Dedifferentiated amniotic fluid mesenchymal stem cell (primary cell): ENCODE results near the gene HDHD3.
"Not testable (repeated sequence)": the region's sequence is repeated elsewhere in the genome, so short reads cannot be mapped to it uniquely, and the experiment has no call there.

Experiments used
- DNase-seq: peaks from one replicate; pipeline ENCODE4 v3.0.0-alpha.2; 2016; ENCODE audit errors: extremely low spot score

The HDHD3 gene

GRCh38 chr9:113376634-113377567 is at the start of gene HDHD3:
HDHD3 (minus strand) TSS chr9:113376986; CDS start chr9:113374354, 2,632 bp downstream.
- peak; percentile 37 for DNase-seq

GRCh38 chr9:113425072-113425471 is 48.3 kb upstream of the HDHD3 start:
- no peak for DNase-seq

- DNase-seq, result no peak
Observed at GRCh38 chr9:113421726-113422125, 44.9 kb upstream of the HDHD3 start.

- DNase-seq, result no peak
Observed at GRCh38 chr9:113417370-113417769, 40.6 kb upstream of the HDHD3 start.

DNA sequence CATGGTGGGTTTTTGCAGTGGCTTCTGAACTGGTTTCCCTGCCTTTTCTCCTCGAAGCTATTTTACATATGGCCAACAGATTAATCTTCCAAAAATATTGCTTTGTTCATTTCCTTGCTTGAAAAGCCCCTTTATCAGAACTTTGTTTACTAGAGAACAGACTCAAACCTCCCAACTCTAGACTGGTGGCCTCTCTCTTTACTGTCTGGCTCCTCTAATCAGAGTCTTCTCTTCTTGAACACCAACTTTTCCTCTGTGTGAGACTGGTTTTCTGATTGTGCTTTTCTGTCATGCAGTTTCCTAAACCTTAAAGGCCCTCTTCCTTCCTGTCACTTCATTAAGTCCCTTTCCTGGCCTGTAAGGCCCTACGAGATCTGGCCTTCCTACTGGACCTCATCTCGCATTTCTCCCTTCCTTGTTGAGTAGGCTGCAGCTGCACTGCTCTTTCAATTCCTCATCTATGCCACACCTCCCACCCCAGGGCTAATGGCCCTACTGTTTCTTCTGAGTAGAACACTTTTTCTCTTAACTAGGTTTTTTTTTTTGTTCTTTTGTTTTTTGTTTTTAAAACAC is 39.4 kb upstream of the HDHD3 start:
- no peak for DNase-seq

DNA sequence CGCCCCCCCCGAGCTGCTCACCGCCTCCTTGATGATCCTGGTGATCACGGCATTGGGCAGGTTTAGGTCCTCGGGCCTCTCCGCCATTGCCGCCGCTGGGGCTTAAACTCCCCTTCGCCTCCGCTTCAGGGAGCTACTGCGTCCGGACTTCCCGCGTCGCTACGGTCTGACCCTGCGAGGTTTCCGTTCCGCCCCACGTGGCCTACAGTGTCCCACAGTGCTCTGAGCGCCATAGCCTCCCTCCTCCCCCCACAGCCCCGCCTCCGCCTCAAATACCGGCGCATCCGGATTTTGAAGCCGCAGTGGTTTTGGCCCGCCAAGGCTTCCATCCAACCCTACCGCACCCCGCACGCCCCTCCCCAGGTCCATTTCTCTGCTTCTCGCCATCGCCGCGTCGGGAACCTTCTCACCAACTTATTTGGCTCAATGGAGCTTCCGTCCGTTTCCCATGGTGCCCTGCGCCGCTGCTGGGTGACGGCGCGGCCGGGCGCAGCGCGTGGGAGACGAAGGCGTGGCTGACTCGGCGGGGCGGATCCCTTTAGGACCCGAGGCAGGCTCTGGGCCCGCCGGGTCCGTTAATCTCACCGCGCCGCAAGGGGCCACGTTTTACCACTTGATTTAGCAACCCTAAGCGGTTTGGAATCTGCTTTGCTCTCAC is 33.5 kb upstream of the HDHD3 start, which contains the start of the genes C9orf43 and POLE3:
C9orf43 (plus strand) TSS at position 541 of the 658 bp plus-strand sequence. CDS start 2,747 bp downstream, outside the sequence.
POLE3 (minus strand) TSS at position 469 of the 658 bp plus-strand sequence; CDS start at position 87, 382 bp downstream.
- DNase-seq, result peak; percentile 96

DNA sequence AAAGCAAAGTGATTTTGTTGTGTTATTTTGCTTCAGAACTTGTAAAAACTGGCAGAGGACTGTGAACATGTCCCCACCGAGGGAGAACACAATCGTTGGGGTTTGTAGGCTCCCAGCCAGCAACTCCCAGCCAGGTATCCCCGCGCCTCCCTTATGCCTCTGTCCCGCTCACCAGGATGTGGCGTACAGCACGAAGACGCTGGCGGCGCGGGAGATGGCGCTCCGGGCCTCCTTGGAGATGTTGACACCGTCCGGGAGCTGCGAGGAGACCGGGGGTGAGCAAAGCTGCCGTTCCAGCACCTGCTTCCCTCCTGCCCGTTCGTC is 33.1 kb upstream of the HDHD3 start:
- DNase-seq, result no peak

DNA sequence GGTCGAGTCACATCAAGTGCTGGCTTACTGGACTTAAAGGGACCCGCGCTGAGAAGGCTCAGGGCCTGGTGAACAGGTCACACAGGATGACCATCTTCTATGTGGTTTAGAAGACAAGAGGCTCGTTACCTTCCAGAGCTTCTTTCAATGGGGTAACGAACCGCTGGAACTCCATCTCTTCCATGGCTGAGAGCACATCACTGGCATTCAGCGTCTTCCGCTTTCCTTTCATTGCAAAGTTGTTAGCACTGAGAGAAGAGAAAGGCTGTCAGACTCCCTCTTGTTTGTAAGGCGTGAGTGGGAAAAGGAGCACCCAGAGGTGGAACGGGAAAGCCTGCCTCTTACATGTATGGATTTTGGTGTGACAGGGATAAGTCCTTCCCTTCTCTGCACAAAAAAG is 32.7 kb upstream of the HDHD3 start:
- DNase-seq, result no peak

DNA sequence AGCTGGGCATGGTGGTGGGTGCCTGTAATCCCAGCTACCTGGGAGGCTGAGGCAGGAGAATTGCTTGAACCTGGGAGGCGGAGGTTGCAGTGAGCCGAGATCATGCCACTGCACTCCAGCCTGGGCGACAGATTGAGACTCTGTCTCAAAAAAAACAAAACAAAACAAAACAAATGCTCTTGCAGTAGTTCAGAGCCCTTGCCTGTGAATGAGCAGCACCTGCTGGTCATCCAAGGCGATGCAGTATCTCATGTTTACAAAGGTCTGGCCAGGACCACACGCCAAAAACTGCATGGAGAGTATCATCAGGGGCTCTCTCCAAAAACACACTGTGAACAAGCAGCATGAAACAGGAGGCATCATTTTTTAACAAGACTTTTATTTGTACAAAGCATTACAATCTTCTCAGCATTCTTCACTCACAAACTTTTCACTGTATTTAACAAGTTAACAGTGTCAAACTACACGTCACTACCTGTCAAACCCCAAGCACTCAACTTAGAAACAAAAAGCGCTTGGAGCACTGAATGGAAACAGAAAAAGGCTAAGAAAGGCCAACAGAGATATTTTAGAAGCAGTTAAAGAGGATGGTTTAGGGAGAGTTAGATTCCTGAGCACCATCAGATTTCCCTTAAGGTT is 30.2 kb upstream of the HDHD3 start:
- DNase-seq, result peak; percentile 78

GRCh38 chr9:113406353-113406752 is 29.6 kb upstream of the HDHD3 start:
- DNase-seq, result not testable (repeated sequence)

DNA sequence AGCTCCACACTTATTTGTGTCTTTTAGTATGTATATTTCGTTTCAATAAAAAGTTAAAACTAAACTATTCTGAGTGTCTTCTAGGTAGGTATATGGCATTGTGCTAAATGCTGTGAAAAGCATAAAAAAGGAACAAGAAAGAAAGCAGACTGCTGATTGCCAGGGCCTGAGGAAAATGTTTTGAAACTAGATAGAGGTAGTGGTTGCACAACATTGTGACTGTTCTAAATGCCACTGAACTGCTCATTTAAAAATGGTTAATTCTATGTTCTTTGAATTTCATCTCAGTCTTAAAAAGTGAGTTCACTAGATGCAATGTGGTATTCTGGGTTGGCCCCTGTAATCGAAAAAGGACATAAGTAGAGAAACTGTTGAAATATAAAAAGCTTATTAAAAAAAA is 26.9 kb upstream of the HDHD3 start:
- no peak for DNase-seq

- peak; percentile 97 for DNase-seq
Observed at GRCh38 chr9:113401027-113401792, 24.4 kb upstream of the HDHD3 start, which contains the start of gene ALAD. ALAD (minus strand) TSS chr9:113401284; CDS start chr9:113393559, 7,725 bp downstream.

DNA sequence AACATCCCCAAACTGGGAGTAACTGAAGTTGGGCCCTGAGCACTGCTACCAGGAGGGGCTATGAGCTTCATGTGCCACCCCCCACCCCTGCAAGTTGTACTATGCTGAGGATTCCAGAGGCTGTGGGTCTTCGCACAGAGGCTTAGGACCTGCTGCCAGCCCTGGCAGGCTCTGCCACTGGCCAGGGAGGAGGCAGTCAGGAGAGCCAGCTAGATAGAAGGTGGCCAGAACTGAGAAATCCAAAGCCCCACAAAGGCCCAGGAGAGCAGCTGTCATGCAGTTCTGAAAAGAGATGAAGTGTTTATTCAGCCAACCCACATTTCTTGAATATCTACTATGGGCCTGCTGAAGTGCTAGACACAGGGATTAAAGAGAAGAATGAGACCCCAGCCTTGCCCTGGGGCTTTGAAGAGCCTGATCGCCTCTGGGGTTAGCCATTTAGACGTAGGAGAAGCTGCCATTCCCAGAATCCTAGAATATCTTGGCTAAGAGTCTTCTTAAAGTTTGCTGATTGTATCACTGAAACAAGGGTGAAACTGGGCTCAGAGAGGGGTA is 22.9 kb upstream of the HDHD3 start:
- no peak for DNase-seq

- no peak for DNase-seq
Observed at GRCh38 chr9:113398796-113399195, 22.0 kb upstream of the HDHD3 start.

DNA sequence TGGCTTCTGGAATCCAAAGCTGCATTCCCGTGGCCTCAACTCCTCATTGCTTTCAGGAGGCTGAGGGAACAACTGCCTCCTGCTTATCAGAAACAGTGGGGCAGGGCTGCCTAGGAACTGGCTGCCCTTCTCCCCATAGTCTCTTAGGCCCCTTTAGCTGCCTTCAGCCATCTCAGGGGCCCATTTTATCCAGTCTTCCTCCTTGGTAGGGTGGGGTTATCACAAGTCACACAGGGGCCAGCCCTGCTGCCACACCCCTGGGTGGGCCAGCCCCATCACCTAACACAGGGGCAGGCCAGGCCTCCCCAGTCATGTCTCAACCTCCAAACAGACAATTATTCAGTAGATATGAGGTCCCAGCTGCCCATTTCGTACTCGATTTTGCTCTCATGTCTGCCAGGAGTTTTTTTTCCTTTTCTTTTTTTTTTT is 20.4 kb upstream of the HDHD3 start:
- DNase-seq, result no peak

GRCh38 chr9:113395000-113395861 is 18.4 kb upstream of the HDHD3 start:
- DNase-seq, result no peak

GRCh38 chr9:113393281-113393680 is 16.5 kb upstream of the HDHD3 start:
- no peak for DNase-seq

GRCh38 chr9:113391917-113392316 is 15.1 kb upstream of the HDHD3 start:
- no peak for DNase-seq

GRCh38 chr9:113390192-113390960 is 13.6 kb upstream of the HDHD3 start:
- no peak for DNase-seq
